IMR-90 (cell line): ENCODE measurements around the gene CFAP221. TPM values are rescaled to one million over a fixed set of nuclear protein-coding genes. Genes with fewer than 3 reads are reported as not detected.

ENCODE experiments used
- ATAC-seq: fragments of 200-7000 bp; cut with Tn5 transposase; 2 replicates; pipeline ENCODE4 v1.9.1; 2020; ENCODE audit warnings: low read depth, mild to moderate bottlenecking, moderate library complexity
- BruUV-seq: library from RNA; stranded (reverse); fragments of 400-500 nt; replicated peaks from 2 replicates; lab custom pipeline; 2021; lab: Mats Ljungman, UMichigan
- CTCF ChIA-PET: fragments of 300-600 bp; formaldehyde crosslinking; extraction: SDS; loops from one replicate; lab custom pipeline; 2021; ENCODE audit warnings: antibody characterized with exemption; lab: Yijun Ruan, JAX
- POLR2A ChIA-PET: fragments of 300-600 bp; sonication (Branson Sonifier 250); formaldehyde crosslinking; loops from one replicate; lab custom pipeline; 2022; ENCODE audit warnings: antibody characterized with exemption; ENCODE audit not compliant: unreplicated experiment; lab: Charles Lee
- DNase-seq: peaks from one replicate; pipeline ENCODE4 v3.0.0; 2013
- H2AFZ ChIP-seq: replicated peaks from 2 replicates; pipeline ENCODE3; 2013; ENCODE audit warnings: low read length, mild to moderate bottlenecking; ENCODE audit not compliant: poor library complexity
- H2AK5ac ChIP-seq: 2 replicates; pipeline ENCODE4 v1.6.1; 2013; ENCODE audit warnings: low read depth, low read length, inconsistent platforms
- H2AK9ac ChIP-seq: replicated peaks from 2 replicates; pipeline ENCODE3; 2013; ENCODE audit warnings: mild to moderate bottlenecking, low read depth, low read length, moderate library complexity; ENCODE audit not compliant: poor library complexity
- H2BK120ac ChIP-seq: 2 replicates; pipeline ENCODE4 v1.6.1; 2013; ENCODE audit warnings: low read depth, low read length, inconsistent platforms
- H2BK15ac ChIP-seq: 3 replicates; pipeline ENCODE4 v1.6.1; 2013; ENCODE audit warnings: low read depth, low read length, inconsistent platforms
- H2BK20ac ChIP-seq: 2 replicates; pipeline ENCODE4 v1.6.1; 2013; ENCODE audit warnings: low read depth, mild to moderate bottlenecking, inconsistent platforms, low read length, moderate library complexity
- H2BK5ac ChIP-seq: 2 replicates; pipeline ENCODE4 v1.6.1; 2013; ENCODE audit warnings: mild to moderate bottlenecking, low read depth, low read length, inconsistent platforms; ENCODE audit not compliant: poor library complexity, severe bottlenecking
- H3K14ac ChIP-seq: replicated peaks from 2 replicates; pipeline ENCODE4 v1.6.1; 2013; ENCODE audit warnings: low read depth, low read length, inconsistent platforms
- H3K18ac ChIP-seq: 2 replicates; pipeline ENCODE4 v1.6.1; 2013; ENCODE audit warnings: low read depth, low read length, control low read depth
- H3K23ac ChIP-seq: 2 replicates; pipeline ENCODE4 v1.6.1; 2013; ENCODE audit warnings: low read depth, low read length, inconsistent platforms
- H3K27ac ChIP-seq: 2 replicates; pipeline ENCODE4 v1.5.1; 2013; ENCODE audit warnings: mild to moderate bottlenecking, control low read depth, low read length; ENCODE audit not compliant: insufficient read depth
- H3K27me3 ChIP-seq: 2 replicates; pipeline ENCODE4 v1.6.1; 2013; ENCODE audit warnings: low read length; ENCODE audit not compliant: control insufficient read depth, insufficient read depth
- H3K36me3 ChIP-seq: 2 replicates; pipeline ENCODE4 v1.6.1; 2013; ENCODE audit warnings: low read length, mixed read lengths; ENCODE audit not compliant: control insufficient read depth, insufficient read depth
- H3K4ac ChIP-seq: 2 replicates; pipeline ENCODE4 v1.6.1; 2013; ENCODE audit warnings: low read depth, low read length, inconsistent platforms
- H3K4me1 ChIP-seq: 2 replicates; pipeline ENCODE4 v1.6.1; 2013; ENCODE audit warnings: low read length, mixed read lengths; ENCODE audit not compliant: control insufficient read depth, insufficient read depth
- H3K4me2 ChIP-seq: 2 replicates; pipeline ENCODE4 v1.6.1; 2013; ENCODE audit warnings: low read depth, mild to moderate bottlenecking, control low read depth, low read length, moderate library complexity
- H3K4me3 ChIP-seq: 2 replicates; pipeline ENCODE4 v1.5.1; 2013; ENCODE audit warnings: low read depth, mild to moderate bottlenecking, control low read depth, low read length, moderate library complexity; ENCODE audit not compliant: insufficient read depth
- H3K56ac ChIP-seq: 2 replicates; pipeline ENCODE4 v1.6.1; 2013; ENCODE audit warnings: low read length, inconsistent platforms; ENCODE audit not compliant: insufficient read depth; ENCODE audit errors: extremely low read depth
- H3K79me1 ChIP-seq, 2 experiments: 2 replicates each; pipeline ENCODE4 v1.6.1; 2013; ENCODE audit warnings: low read length in 2 of 2, inconsistent platforms in 1 of 2, low read depth in 1 of 2
- H3K9ac ChIP-seq: 2 replicates; pipeline ENCODE4 v1.6.1; 2013; ENCODE audit warnings: low read depth, low read length, control low read depth
- H3K9me1 ChIP-seq: 2 replicates; pipeline ENCODE4 v1.6.1; 2013; ENCODE audit warnings: low read length, inconsistent platforms; ENCODE audit not compliant: insufficient read depth
- H3K9me3 ChIP-seq: 2 replicates; pipeline ENCODE4 v1.6.1; 2013; ENCODE audit warnings: low read length; ENCODE audit not compliant: control insufficient read depth, insufficient read depth
- H4K20me1 ChIP-seq: 2 replicates; pipeline ENCODE4 v1.6.1; 2013; ENCODE audit warnings: low read length, inconsistent platforms; ENCODE audit not compliant: insufficient read depth
- H4K5ac ChIP-seq: 2 replicates; pipeline ENCODE4 v1.6.1; 2013; ENCODE audit warnings: mild to moderate bottlenecking, low read depth, low read length, control low read depth
- H4K8ac ChIP-seq, 2 experiments: 2 replicates each; pipeline ENCODE4 v1.6.1; 2013; ENCODE audit warnings: low read depth in 2 of 2, low read length in 2 of 2, control low read depth in 1 of 2, inconsistent platforms in 1 of 2
- H4K91ac ChIP-seq: 2 replicates; pipeline ENCODE4 v1.6.1; 2013; ENCODE audit warnings: low read depth, low read length, inconsistent platforms; ENCODE audit not compliant: insufficient read depth
- CEBPB ChIP-seq: IDR thresholded peaks from 2 replicates; pipeline ENCODE4 v1.6.1; 2012; ENCODE audit warnings: low read depth, low read length, improper control_type of control experiment
- CTCF ChIP-seq: conservative IDR thresholded peaks from 2 replicates; pipeline ENCODE4 v1.5.1; 2012; ENCODE audit warnings: mild to moderate bottlenecking, low read depth, low read length, improper control_type of control experiment
- ELK1 ChIP-seq: fragments of 150-350 bp; IDR thresholded peaks from 2 replicates; pipeline ENCODE4 v1.6.1; 2016; ENCODE audit warnings: low read depth, mild to moderate bottlenecking, low read length, moderate library complexity, borderline replicate concordance
- FOS ChIP-seq: fragments of 150-350 bp; IDR thresholded peaks from 2 replicates; pipeline ENCODE4 v1.6.1; 2016; ENCODE audit warnings: low read depth, low read length
- MAFK ChIP-seq: IDR thresholded peaks from 2 replicates; pipeline ENCODE4 v1.6.1; 2012; ENCODE audit warnings: low read depth, low read length, improper control_type of control experiment
- MAZ ChIP-seq: IDR thresholded peaks from 2 replicates; pipeline ENCODE4 v1.6.1; 2012; ENCODE audit warnings: low read depth, mild to moderate bottlenecking, low read length, improper control_type of control experiment, moderate library complexity, borderline replicate concordance
- MXI1 ChIP-seq: IDR thresholded peaks from 2 replicates; pipeline ENCODE4 v1.6.1; 2012; ENCODE audit warnings: low read depth, mild to moderate bottlenecking, low read length, moderate library complexity, borderline replicate concordance
- NFE2L2 ChIP-seq: fragments of 150-350 bp; IDR thresholded peaks from 2 replicates; pipeline ENCODE4 v1.6.1; 2016; ENCODE audit warnings: low read depth, mild to moderate bottlenecking, low read length
- POLR2A ChIP-seq: IDR thresholded peaks from 2 replicates; pipeline ENCODE4 v1.6.1; 2012; ENCODE audit warnings: mild to moderate bottlenecking, low read depth, low read length
- RFX5 ChIP-seq: IDR thresholded peaks from 2 replicates; pipeline ENCODE4 v1.8.0; 2012; ENCODE audit warnings: low read depth, mild to moderate bottlenecking, low read length, moderate library complexity
- SMC3 ChIP-seq: fragments of 150-350 bp; IDR thresholded peaks from 2 replicates; pipeline ENCODE4 v1.6.1; 2016; ENCODE audit warnings: low read depth, mild to moderate bottlenecking, antibody characterized with exemption, low read length, moderate library complexity
- WGBS, 2 experiments: methylation state at CpG; one replicate each; pipeline versions ENCODE4 v1.1.5 to v1.1.7; 2013; ENCODE audit warnings: missing lambda C conversion rate in 2 of 2; ENCODE audit not compliant: insufficient read length in 1 of 2; ENCODE audit errors: extremely low coverage in 2 of 2; 5-methylcytosine and 5-hydroxymethylcytosine counted together
- dilution Hi-C: fragments of 300-500 bp; cut with HindIII; formaldehyde crosslinking; loops from one replicate; pipeline ENCODE4 v1.14.3; 2018; ENCODE audit warnings: low sequenced_read_pairs; ENCODE audit not compliant: unreplicated experiment
- in situ Hi-C: fragments of 300-500 bp; cut with MboI; formaldehyde crosslinking; loops from 3 replicates; pipeline ENCODE4 v1.14.3; 2019; ENCODE audit warnings: low sequenced_read_pairs, inconsistent platforms, mixed read lengths
- intact Hi-C: fragments of 100-400 bp; cut with micrococcal nuclease; formaldehyde crosslinking; loops from 2 replicates; pipeline ENCODE4 v1.10.0; 2022
- polyA plus RNA-seq, 3 experiments: library from polyadenylated mRNA; depleted of rRNA; stranded (reverse); fragments of >200 nt; gene quantifications; 2 replicates each; pipeline ENCODE4 v1.2.3, GENCODE V29; 2012; ENCODE audit warnings: low replicate concordance in 1 of 3
- total RNA-seq: library from RNA; depleted of rRNA; stranded (reverse); fragments of >200 nt; gene quantifications from 2 replicates; pipeline ENCODE4 v1.2.3, GENCODE V29; 2012

The CFAP221 gene
- total and polyA plus RNA-seq, 2 of the 4 experiments (the other 2 are of a cell fraction), result not detected

GRCh38 chr2:119608553-119608952 is 64.3 kb downstream of the CFAP221 start:
- H3K36me3 ChIP-seq, result no peaks in the 10 kb centered on the region
- in situ Hi-C loops, result no loop called here

More at GRCh38 chr2:119608553-119608952, 64.3 kb downstream of the CFAP221 start:
- Histone ChIP-seq H2BK120ac (no peak overlapping the region), H3K9me1 (no peaks in the 10 kb centered on the region), H2AFZ (no peak overlapping the region), H2AK5ac (no peak overlapping the region), H4K5ac (no peak overlapping the region), H4K91ac (no peak overlapping the region), H2BK20ac (no peak overlapping the region), H2BK5ac (no peak overlapping the region), H3K4me1 (no peaks in the 10 kb centered on the region), H3K14ac (no peak overlapping the region), H3K4ac (no peak overlapping the region), H3K23ac (no peak overlapping the region), H2BK15ac (no peak overlapping the region), H4K8ac (no peak overlapping the region), H2AK9ac (no peak overlapping the region), H3K27ac (no peak overlapping the region), H3K56ac (no peak overlapping the region), H3K4me2 (no peak overlapping the region), H3K27me3 (no peaks in the 10 kb centered on the region), H3K79me1 (no peaks in the 10 kb centered on the region), H4K20me1 (no peaks in the 10 kb centered on the region), H3K9me3 (no peaks in the 10 kb centered on the region), H3K18ac (no peak overlapping the region), H3K4me3 (no peak overlapping the region), H3K9ac (no peak overlapping the region)
- POLR2A ChIA-PET, result no interaction called here
- intact Hi-C loops (no loop called here), dilution Hi-C loops (no loop called here)
- CTCF ChIA-PET, result no interaction called here
- TF ChIP-seq FOS (no peak), NFE2L2 (no peak), MAZ (no peak), CEBPB (no peak), ELK1 (no peak), MAFK (no peak), RFX5 (no peak), POLR2A (no peak), CTCF (no peak), SMC3 (no peak), MXI1 (no peak)
- DNase-seq (no peak), ATAC-seq (no peak)
- 0% methylated on average over 1 of the region's 3 CpGs; no CpG with 5 or more reads in 1 of the 2 experiments for WGBS, 2 experiments
- no TSS peak for BruUV-seq
